Testis (tissue), 2 donors: ENCODE data around the gene ANKFY1.

Experiments
- POLR2A ChIP-seq: fragments of 450-650 bp; IDR thresholded peaks from one replicate; pipeline ENCODE4 v1.6.1; 2017; ENCODE audit warnings: antibody characterized with exemption, mild to moderate bottlenecking, moderate library complexity
- TF ChIP-seq, protein P1 (sequence below), 3 experiments: fragments of 450-650 bp in 2 of 3; fragments of 200-600 bp in 1 of 3; sonication (generic) in 1 of 3; IDR thresholded peaks; one replicate each; pipeline ENCODE4 v1.5.1; 2016 to 2019; ENCODE audit warnings: antibody characterized with exemption in 3 of 3, mild to moderate bottlenecking in 2 of 3, moderate library complexity in 1 of 3

DNA sequence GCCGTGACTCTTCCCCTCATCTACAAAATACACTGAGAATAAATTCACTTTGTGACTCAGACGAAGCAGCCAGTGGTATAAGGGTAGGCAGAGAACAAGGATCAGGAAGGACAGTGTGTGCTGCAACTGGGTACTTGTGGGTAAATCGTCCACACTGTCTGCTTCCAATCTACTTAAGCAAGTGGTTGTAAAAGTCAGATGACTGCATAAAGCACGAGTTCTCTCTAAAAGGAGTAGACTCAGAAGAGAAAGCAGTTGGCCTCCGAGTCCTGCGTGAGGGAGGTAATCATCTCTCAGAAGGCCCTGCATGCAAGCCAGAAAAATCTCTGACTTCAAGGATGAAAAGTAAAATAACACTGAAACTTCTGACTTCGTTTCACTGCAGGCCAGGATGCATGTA, 43.1 kb downstream of the ANKFY1 start:
- no peak for TF ChIP-seq POLR2A
- TF ChIP-seq, protein P1, sequence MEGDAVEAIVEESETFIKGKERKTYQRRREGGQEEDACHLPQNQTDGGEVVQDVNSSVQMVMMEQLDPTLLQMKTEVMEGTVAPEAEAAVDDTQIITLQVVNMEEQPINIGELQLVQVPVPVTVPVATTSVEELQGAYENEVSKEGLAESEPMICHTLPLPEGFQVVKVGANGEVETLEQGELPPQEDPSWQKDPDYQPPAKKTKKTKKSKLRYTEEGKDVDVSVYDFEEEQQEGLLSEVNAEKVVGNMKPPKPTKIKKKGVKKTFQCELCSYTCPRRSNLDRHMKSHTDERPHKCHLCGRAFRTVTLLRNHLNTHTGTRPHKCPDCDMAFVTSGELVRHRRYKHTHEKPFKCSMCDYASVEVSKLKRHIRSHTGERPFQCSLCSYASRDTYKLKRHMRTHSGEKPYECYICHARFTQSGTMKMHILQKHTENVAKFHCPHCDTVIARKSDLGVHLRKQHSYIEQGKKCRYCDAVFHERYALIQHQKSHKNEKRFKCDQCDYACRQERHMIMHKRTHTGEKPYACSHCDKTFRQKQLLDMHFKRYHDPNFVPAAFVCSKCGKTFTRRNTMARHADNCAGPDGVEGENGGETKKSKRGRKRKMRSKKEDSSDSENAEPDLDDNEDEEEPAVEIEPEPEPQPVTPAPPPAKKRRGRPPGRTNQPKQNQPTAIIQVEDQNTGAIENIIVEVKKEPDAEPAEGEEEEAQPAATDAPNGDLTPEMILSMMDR (IDR thresholded peaks at IDR 0.05) = no peak
